GM20000 (cell line): Measurements from ENCODE around the gene CINP.

Experiments
- DNase-seq: peaks from one replicate; pipeline ENCODE4 v3.0.0; 2012; ENCODE audit warnings: low spot score
- CTCF ChIP-seq: IDR thresholded peaks from 2 replicates; pipeline ENCODE4 v1.5.1; 2012; ENCODE audit warnings: mild to moderate bottlenecking, control low read depth; ENCODE audit errors: extremely low read depth, missing control alignments

Gene CINP

GRCh38 chr14:102390064-102390855 lies 27.6 kb upstream of the CINP start:
- TF ChIP-seq CTCF = no peak

GRCh38 chr14:102389246-102389645 lies 26.6 kb upstream of the CINP start:
- TF ChIP-seq CTCF = no peak
- no peak for DNase-seq

More at GRCh38 chr14:102390064-102390855, 27.6 kb upstream of the CINP start:
- DNase-seq = no peak

- no peak for TF ChIP-seq CTCF
- no peak for DNase-seq
These were observed 24.4 kb upstream of the CINP start for GRCh38 chr14:102387086-102387485.

- DNase-seq = no peak
- no peak for TF ChIP-seq CTCF
These were observed 16.1 kb upstream of the CINP start for GRCh38 chr14:102378830-102379229.

GRCh38 chr14:102377696-102378095 lies 15.0 kb upstream of the CINP start:
- DNase-seq = no peak
- no peak for TF ChIP-seq CTCF

- DNase-seq = no peak
- no peak for TF ChIP-seq CTCF
These were observed 12.4 kb upstream of the CINP start for GRCh38 chr14:102375119-102375518.

GRCh38 chr14:102374264-102374663 lies 11.6 kb upstream of the CINP start:
- no peak for TF ChIP-seq CTCF

More at GRCh38 chr14:102374264-102374663, 11.6 kb upstream of the CINP start:
- DNase-seq = no peak
